HEK293 (cell line): ENCODE measurements around the gene TCF3.

ENCODE experiments used
- CTCF ChIP-seq: fragments of 450-650 bp; formaldehyde crosslinking; IDR thresholded peaks from 2 replicates; pipeline ENCODE4 v1.5.1; 2016; ENCODE audit warnings: missing biosample characterization, missing genetic modification characterization
- ZBTB48 ChIP-seq: fragments of 450-650 bp; formaldehyde crosslinking; IDR thresholded peaks from 2 replicates; pipeline ENCODE4 v1.5.1; 2016; ENCODE audit warnings: missing biosample characterization, missing genetic modification characterization
- ZFP3 ChIP-seq: fragments of 450-650 bp; formaldehyde crosslinking; IDR thresholded peaks from 2 replicates; pipeline ENCODE4 v1.5.1; 2016; ENCODE audit warnings: low read depth, missing biosample characterization, missing genetic modification characterization
- ZNF121 ChIP-seq: fragments of 450-650 bp; formaldehyde crosslinking; IDR thresholded peaks from 2 replicates; pipeline ENCODE4 v1.5.1; 2016; ENCODE audit warnings: missing biosample characterization, missing genetic modification characterization
- ZNF138 ChIP-seq: fragments of 450-650 bp; formaldehyde crosslinking; IDR thresholded peaks from 2 replicates; pipeline ENCODE4 v1.5.1; 2016; ENCODE audit warnings: missing biosample characterization, missing genetic modification characterization, borderline replicate concordance
- ZNF24 ChIP-seq: fragments of 450-650 bp; formaldehyde crosslinking; IDR thresholded peaks from 2 replicates; pipeline ENCODE4 v1.5.1; 2016; ENCODE audit warnings: missing biosample characterization, missing genetic modification characterization
- ZNF266 ChIP-seq: fragments of 450-650 bp; formaldehyde crosslinking; IDR thresholded peaks from 2 replicates; pipeline ENCODE4 v1.5.1; 2016; ENCODE audit warnings: missing biosample characterization, missing genetic modification characterization, low read depth
- ZNF449 ChIP-seq: fragments of 450-650 bp; formaldehyde crosslinking; IDR thresholded peaks from 2 replicates; pipeline ENCODE4 v1.5.1; 2017; ENCODE audit warnings: missing biosample characterization, mild to moderate bottlenecking, missing genetic modification characterization, moderate library complexity
- ZNF549 ChIP-seq: fragments of 450-650 bp; IDR thresholded peaks from 2 replicates; pipeline ENCODE4 v1.5.1; 2018; ENCODE audit warnings: missing biosample characterization, missing genetic modification characterization, mild to moderate bottlenecking, inconsistent platforms, moderate library complexity
- ZNF555 ChIP-seq: fragments of 450-650 bp; formaldehyde crosslinking; conservative IDR thresholded peaks from 2 replicates; pipeline ENCODE4 v1.5.1; 2017; ENCODE audit warnings: missing biosample characterization, mild to moderate bottlenecking, missing genetic modification characterization, inconsistent platforms
- ZNF580 ChIP-seq: fragments of 450-650 bp; formaldehyde crosslinking; IDR thresholded peaks from 2 replicates; pipeline ENCODE4 v1.5.1; 2016; ENCODE audit warnings: missing biosample characterization, missing genetic modification characterization
- ZNF664 ChIP-seq: fragments of 450-650 bp; formaldehyde crosslinking; IDR thresholded peaks from 2 replicates; pipeline ENCODE4 v1.5.1; 2016; ENCODE audit warnings: missing biosample characterization, missing genetic modification characterization
- TF ChIP-seq, protein P1 (sequence below): sonication (generic); formaldehyde crosslinking; IDR thresholded peaks from 2 replicates; pipeline ENCODE4 v1.8.1; 2022; ENCODE audit warnings: mild to moderate bottlenecking, moderate library complexity, missing genetic modification reagents

- TF ChIP-seq ZNF24 (tag by site-specific recombination) (no peak), ZNF449 (tag by site-specific recombination) (no peak), ZNF664 (tag by site-specific recombination) (no peak), ZBTB48 (tag by site-specific recombination) (no peak), CTCF (tag by site-specific recombination) (no peak), ZNF121 (no peak), ZNF138 (no peak), ZNF266 (tag by site-specific recombination) (no peak), ZNF580 (no peak), ZFP3 (no peak), ZNF549 (tag by site-specific recombination) (no peak), ZNF555 (tag by site-specific recombination) (no peak)
- TF ChIP-seq, protein P1, sequence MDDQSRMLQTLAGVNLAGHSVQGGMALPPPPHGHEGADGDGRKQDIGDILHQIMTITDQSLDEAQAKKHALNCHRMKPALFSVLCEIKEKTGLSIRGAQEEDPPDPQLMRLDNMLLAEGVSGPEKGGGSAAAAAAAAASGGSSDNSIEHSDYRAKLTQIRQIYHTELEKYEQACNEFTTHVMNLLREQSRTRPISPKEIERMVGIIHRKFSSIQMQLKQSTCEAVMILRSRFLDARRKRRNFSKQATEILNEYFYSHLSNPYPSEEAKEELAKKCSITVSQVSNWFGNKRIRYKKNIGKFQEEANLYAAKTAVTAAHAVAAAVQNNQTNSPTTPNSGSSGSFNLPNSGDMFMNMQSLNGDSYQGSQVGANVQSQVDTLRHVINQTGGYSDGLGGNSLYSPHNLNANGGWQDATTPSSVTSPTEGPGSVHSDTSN: no peak
Observed at GRCh38 chr19:1567848-1568227, 84.6 kb downstream of the TCF3 start.
